ENCODE data around the gene ARL6IP6.

ARL6IP6 gene

DNA sequence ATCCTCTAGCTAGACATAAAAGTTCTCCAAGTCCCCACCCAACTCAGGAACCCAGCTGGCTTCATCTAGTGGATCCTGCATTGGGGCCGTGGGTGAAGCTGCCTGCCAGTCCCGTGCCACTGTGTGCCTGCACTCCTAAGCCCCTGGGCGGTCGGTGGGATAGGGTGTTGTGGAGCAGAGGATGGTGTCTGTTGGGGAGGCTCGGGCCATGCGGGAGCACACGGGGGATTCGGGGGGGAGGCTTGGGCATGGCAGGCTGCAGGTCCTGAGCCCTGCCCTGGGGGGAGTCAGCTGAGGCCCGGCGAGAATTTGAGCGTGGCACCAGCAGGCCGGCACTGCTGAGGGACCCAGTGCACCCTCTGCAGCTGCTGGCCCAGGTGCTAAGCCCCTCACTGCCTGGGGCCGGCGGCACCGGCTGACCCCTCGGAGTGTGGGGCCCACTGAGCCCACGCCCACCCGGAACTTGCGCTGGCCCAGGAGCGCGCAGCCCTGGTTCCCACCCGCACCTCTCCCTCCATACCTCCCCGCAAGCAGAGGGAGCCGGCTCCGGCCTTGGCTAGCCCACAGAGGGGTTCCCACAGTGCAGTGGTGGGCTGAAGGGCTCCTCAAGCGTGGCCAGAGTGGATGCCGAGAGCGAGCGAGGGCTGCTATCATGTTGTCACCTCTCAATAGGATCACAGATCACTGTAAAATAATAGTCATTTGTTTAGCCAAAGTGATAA lies 86.4 kb downstream of the ARL6IP6 start:
- DNase-seq (ENCODE audit: low spot score), result no peak

DNA sequence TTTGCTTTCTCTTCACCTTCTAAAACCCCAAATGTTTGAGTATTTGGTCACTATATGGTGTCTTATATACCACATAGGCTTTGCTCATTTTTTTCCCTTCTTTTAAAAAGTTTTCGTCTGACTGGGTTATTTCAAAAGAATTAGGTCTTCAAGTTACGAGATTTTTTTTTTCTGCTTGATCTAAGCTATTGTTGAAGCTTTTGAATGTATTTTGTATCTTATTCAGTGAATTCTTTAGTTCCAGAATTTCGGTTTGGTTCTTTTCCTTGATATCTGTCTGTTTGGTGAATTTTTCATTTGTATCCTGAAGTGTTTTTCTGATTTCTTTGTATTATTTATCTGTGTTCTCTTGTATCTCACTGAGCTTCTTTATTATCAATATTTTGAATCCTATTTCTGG lies 93.5 kb downstream of the ARL6IP6 start:
- no peak for DNase-seq (ENCODE audit: low spot score)
